GM12874 (cell line): ENCODE results near the gene TMEM176B.

Source experiments
- CTCF ChIP-seq: IDR thresholded peaks from 2 replicates; pipeline ENCODE4 v1.5.1; 2011; ENCODE audit warnings: low read depth, mild to moderate bottlenecking, control low read depth, low read length, moderate library complexity; ENCODE audit not compliant: insufficient read depth

The TMEM176B gene

GRCh38 chr7:150842716-150843115 is 42.6 kb upstream of the TMEM176B start:
- no peak for TF ChIP-seq CTCF

GRCh38 chr7:150842018-150842417 is 41.9 kb upstream of the TMEM176B start:
- TF ChIP-seq CTCF = no peak

GRCh38 chr7:150838965-150839650 is 38.9 kb upstream of the TMEM176B start:
- no peak for TF ChIP-seq CTCF

- TF ChIP-seq CTCF = no peak
Measured at GRCh38 chr7:150835702-150836280, 35.6 kb upstream of the TMEM176B start.

GRCh38 chr7:150835019-150835418 is 34.9 kb upstream of the TMEM176B start:
- no peak for TF ChIP-seq CTCF

- no peak for TF ChIP-seq CTCF
Measured at GRCh38 chr7:150831851-150832250, 31.7 kb upstream of the TMEM176B start.

- TF ChIP-seq CTCF = no peak
Measured at GRCh38 chr7:150830937-150831336, 30.8 kb upstream of the TMEM176B start.
